Stimulated activated CD4-positive, alpha-beta T cell treated with anti-CD3 and anti-CD28 coated beads, Interleukin-12 subunit alpha, Interleukin-12 subunit beta, amount 100 ng/mL, for 48 hours (primary cell): ENCODE data around the gene GHR.

Experiments used
- DNase-seq, 3 donors: peaks; one replicate each; pipeline ENCODE4 v3.0.0-alpha.2; 2020; ENCODE audit warnings: low read depth in 2 of 3, low spot score in 1 of 3

The GHR gene

DNA sequence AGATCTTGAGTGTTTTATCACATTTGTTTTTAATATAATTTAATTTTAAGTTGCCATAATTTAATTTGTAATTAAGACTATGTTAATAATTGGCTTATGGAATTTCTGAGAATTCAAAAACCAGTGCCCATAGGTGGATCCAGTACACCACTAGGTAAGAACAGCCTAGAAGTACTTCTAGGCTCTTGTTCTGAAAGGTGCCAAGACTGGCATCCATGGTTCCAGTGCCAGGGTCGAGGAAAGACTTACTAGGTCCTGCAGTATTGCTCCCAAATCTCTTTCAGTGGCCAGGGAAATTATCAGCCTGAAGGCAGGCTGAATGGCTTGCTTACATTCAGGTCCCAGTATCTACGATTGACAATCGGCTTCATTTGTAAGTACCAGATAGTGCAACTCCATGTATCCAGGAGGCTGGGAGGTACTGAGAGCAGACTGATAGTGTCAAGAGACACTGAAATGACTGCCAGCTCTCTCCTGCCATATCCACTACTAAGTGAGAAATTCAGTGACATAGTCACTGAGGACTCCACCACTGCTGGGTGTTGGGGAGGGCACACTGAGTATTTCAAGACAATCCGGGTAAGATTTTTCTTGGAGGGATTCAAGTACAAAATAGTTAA lies 174.2 kb downstream of the GHR start:
- DNase-seq, result no peak

DNA sequence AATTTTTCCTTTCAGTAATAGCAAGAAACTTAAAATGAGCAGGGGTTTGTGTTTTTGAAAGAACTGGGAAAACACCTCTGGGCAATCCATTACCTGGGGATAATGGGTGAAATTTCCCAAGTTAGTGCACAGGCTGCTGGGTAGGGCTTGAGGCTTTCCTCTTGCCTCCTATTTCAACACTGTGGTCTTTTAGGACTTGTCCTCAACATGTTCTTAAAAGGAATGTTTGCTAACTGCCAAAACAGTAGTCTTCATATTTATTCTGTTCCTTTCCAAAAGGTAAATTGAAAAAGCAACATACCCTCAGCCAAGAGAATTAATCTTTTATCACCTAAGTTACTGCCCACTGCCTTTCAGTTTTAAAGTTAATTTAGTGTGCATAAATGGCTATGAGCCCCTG lies 175.1 kb downstream of the GHR start:
- DNase-seq, result no peak

DNA sequence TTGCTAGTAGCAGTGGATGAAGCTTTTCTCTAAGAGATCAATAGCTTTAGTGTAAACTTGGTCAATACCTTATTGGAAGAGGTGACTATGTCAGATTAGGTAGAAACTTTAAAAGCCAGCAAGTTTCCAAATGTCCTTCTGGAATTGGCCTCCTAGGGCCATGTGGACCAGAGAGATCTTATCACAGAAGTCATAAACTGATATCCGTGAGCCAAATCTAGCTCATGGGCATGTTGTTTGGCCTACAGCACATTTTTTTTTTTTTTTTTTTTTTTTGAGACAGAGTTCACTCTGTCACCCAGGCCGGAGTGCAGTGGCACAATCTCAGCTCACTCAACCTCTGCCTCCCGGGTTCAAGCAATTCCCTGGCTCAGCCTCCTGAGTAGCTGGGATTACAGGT lies 175.9 kb downstream of the GHR start:
- no peak for DNase-seq

DNA sequence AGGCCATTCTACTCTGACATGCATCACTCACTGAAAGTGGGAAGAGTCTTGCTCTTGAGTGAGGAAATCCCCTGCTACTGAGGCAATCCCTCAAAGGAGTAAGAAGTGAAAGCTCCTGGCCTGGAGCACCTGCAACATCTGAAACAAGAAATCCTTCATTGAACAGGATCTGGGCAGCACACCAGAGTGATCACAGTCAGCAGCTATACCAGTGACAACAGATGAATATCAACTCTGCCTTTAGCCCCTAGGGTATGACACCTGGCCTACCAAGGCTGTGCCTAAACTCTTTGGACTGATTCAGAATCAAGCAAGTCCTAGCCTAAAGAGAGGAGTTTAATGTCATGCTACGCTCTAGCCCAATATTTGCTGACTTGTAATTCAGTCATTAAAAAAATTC lies 177.2 kb downstream of the GHR start:
- DNase-seq, result no peak

DNA sequence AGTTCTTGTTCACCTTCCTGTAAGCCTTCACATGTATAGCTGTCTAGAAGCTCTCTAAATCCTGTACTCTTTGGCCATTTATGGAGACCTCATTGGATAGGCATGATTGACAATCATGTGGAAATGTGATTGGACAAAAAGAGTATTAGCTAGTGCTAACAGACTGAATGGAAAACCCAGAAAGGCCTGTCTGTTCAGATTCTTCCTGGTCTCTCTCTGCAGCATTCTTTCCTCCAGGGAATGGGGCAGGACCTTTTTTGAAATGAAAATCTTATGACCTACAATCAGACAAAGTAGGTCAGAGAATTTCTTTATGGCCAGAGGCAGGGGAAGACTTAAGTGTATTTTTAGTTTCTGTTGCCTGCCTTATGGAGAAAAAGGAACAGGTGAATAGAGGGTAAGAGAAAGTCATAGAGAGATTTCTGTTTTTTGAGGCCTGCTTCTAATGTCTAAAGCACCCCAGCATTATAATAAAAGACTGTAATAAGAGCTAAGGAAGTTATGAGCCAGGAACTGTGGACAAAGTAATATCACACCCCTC lies 181.0 kb downstream of the GHR start:
- no peak for DNase-seq

DNA sequence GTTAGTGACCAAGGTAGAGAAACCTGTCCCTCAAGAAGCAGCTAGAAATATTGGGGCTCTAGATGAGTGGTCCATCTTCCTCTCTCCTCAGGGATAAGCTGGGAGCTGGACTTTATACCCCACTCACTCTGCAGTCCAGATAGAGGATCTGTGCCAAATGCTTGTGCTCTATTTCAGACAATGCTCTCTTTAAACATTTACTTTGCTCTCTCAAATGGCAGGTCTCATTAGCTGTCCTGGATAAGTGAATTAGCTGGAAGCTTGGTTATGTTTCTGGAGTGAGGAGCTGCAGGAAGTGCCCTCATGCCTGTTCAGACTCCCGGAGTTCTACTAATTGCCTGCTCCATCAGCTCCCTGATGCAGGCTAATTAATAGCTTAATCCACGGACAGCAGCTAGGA lies 182.3 kb downstream of the GHR start:
- DNase-seq, result no peak

DNA sequence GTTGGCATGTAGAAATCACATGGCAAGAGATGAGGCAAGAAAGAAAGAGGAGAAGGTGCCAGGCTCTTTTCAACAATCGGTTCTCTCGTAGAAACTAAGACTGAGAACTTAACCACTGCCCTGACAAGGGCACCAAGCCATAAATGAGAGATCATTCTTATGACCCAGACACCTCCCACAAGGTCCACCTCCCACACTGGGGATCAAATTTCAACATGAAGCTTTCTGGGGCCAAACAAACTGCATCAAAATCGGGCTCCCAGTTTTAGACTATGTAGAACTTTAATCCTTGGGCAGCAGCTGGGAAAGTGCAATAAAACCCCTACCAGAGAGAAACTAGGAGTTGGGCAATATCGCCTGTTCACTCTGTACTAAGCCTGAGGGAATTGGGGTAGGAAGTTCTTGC lies 183.2 kb downstream of the GHR start:
- DNase-seq, result no peak

DNA sequence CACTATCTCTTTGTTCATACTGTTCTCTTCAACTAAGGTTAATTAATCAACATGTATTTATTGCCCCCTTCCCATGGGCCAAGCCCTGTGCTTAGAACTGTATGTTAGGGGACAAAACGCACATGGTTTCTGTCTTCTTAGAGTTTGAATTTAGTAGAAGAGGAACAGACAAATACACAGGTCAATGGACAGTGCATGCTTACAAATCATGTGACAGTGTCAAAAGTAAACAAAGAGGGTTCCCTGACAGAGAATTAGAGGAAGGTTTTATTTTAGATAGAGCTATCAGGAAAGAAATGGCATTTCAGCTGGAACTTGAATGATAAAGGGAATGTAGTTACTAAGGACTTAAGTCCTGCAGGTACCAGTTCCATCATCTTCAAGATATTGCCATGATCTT lies 188.2 kb downstream of the GHR start:
- no peak for DNase-seq

DNA sequence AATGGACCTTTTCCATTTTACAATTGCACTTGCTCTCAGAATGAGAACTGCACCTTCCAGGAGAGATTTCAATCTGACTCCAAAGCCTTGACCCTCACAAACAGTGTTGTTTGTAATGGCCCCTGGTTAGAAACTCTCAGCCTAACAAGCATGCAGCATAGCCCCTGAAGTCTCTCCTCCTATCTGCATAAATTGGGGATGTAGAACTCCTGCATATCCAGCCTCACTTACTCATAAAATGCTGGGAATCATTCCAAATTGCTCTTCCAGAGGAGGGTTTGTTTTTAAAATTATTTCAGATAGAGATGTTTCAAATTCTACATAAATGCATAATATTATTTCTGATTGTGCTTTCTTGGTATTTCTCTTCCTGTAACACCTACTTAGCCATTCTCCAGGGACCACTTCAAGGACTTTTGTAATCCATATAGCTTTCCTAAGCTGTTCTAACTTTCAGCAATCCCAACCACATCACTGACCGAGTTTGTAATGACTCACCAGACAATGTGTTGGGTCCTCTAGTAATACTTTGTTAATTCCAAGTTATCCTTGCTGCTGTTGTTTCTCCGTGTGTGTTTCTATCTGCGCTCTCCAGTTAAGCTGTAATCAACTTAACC lies 189.6 kb downstream of the GHR start:
- no peak for DNase-seq

DNA sequence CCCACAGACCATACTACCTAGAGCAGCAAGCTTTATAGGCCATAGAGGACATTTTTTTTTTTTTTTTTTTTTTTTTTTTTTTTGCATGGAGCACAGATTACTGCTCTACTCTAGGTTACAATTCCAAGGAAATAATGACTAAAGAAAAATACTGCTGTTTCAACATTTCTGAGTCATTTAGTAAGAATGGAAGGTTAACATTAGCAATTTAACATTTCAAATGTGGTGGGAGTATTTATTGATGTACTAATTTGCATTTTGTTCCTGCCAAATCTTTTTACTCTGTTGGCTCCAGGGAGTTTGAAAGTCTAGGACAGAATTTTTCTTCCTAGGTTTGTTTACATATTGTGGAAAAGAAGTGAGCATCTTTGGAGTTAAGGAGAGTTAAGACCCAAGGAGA lies 191.3 kb downstream of the GHR start:
- DNase-seq, result no peak

DNA sequence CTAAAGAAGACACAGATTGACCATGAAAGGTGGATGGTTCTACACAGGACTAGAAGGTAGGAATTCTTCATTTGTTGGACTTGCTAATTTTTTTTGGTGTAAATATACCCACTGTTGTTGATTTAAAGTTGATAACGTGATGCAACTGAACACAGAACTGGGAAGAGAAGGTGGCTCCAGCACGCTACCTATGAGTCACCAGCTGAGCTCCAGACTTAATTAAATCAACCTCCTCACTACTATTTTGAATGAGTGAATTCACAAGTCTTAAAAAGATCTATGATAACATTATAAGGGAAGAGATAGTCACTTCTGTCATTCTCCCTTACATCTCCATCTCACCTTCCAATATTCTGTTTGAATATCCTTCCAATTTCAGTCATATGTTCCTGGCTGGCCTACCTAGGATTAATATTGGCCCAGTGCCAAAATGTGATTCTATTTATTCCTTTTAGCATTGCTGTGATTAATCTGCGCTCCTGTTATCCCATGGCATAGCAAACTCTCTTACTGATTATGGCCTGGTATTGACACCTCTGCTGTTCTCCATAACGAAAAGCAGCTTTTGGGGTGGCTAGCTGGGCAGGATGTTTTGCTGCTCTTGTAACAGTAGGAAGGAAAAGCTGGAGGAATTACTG lies 197.5 kb downstream of the GHR start:
- DNase-seq, result no peak

DNA sequence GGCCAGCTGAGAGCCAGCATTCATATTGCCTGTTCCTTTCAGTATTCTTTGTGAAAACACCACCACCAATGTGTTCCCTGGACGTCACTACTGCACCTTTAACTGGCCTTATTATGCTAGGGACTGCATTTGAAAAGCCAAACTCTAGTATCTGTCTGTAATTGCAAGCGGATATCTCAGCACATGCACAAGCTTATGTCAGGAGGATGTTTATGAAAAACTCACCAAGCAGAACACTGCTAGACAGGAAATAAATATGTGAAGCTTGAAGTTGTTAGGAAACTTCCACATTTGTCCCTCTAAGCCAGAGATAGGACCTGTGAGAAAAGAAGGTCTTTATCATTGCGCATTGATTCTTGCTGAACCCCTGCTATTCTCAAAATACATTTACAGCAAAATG lies 198.0 kb downstream of the GHR start:
- DNase-seq, result no peak

DNA sequence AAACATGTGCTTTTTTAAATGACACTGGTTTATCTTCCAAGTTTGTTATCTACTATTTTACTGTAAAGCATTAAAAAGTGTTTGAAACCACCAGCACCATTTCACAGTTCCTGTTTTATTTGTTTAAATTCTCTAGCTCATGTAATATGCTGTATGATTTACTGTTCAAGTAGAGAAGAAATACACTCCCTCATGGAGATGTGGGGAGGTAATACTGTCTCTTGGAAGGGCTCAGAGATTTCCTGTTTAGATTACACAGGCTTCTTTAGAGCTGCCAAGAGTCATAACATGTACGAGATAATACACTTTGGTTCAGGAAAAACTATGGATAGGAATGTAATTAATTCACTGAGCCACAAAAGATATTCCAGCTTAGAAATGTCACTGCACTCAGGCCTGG lies 198.4 kb downstream of the GHR start:
- no peak for DNase-seq

DNA sequence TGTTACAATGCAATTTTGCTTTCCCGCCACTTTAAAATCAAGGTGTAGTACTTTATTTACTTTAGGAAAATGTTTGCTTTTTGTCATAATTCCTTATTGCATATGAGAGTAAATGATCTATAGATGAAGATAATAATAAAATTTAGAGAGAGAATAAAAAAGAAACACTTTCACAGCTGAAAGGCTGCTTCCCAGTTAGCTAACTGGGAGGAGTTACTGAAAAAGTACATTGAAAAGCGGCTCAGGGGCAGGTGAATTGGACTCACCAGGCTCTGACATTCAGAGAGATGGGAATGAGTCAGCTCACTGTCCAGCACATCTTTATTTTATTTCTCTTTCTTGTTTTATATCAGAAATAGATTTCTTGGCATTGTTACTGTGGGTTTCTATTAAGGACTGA lies 201.7 kb downstream of the GHR start:
- DNase-seq, result no peak

DNA sequence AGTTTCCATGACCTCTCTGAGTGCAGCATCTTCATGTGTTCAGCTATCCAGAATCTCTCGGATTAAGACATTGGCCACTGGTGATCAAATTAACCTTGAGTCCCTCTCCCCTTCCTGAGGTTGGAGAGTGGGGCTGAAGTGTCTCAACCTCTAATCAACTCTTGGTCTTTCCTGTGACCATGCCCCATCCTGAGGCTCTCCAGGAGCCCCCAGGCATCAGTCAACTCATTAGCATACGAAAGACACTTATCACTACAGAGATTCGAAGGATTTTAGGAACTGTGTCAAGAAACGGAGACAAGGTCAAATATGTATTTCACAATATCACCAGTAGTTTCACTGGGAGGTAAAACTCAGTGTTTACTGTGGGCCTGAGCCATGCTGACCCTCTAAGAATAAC lies 203.2 kb downstream of the GHR start:
- DNase-seq, result no peak

DNA sequence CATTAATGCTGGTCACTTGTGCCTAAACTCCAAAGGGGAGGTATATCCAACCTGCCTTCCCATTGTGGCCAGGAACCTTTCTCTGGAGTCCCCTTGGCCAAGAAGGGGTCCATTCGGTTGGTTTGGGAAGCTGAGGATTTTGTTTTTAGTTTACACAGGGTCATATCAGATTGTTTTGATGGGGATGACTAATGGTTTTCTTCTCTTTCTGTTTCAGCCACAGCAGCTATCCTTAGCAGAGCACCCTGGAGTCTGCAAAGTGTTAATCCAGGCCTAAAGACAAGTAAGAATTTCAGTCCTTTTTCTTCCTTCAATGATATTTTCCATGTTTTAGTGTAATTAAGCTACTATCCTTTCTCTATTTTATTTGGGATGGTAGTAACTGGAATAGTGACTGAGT lies 205.6 kb downstream of the GHR start:
- no peak for DNase-seq

DNA sequence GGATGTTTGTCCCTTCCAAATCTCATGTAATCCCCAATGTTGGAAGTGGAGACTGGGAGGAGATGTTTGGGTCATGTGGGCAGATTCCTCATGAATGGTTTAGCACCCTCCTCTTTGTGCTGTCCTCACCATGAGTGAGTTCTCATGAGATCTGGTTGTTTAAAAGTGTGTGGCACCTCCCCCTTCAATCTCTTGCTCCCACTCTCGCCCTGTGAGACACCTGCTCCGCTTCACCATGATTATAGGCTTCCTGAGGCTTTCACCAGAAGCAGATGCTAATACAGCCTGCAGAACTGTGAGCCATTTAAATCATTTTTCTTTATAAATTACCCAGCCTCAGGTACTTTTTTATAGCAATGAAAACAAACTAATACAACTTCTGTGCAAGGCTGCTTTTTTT lies 206.0 kb downstream of the GHR start:
- no peak for DNase-seq

DNA sequence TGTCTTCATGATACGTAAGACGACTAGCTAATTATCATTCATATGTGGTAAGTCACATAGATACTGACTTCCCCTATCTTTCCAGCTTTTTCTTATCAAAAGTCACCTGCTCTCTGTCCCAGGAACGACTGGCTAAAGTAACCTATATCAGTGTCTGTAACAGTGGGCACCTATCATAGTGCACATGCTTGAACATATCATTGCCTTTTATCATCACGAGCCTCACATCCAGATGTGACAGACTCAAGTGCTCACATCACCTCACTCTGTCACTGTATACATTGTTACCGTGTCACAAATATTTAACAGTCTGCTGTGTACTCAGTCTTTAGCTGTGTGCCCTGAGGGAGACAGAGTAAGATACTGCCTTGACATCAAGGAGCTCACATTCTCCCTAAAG lies 208.0 kb downstream of the GHR start:
- no peak for DNase-seq

DNA sequence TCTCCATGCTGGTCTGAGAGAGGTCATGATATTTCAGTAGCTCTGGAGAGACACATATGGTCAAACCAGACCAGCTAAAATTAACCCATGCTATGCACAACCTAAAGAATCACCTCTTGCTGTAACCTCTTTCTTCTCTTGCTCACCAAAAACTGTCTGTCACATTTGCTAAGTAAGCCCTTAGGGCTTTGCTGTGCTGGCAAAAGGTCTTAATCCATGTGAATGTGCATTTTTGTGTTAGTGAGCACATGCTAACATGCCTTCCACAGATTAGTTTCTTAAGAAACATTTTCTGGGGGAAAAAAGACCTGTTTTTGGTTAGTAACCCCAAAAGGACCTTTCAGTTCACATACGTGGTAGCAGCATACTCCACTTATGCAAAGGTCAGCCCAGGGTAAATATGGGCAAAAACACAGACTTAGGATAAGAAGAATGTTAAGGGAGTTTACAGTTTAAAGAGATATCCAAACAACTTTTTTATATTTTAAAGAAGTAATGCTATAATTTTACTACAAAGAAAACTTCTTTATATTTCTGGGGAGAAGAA lies 209.2 kb downstream of the GHR start:
- DNase-seq, result no peak

DNA sequence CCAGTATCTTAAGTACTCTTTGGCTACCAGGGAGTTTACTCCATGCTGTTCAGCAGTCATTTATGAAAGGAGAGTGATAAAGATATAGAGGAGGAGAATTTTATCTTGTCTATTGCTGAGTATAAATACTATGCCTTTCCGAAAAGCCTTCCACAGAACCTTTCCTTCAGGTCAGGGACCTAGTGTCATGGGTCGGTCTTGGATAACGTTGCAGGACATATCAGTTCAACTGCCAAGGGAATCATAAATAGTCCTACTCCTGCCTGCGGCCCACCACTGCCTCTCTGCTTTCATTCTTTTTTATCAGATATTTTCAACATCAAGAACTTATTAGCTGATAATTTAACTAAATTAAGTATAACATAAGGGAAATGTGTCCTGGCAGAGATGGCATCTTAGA lies 211.3 kb downstream of the GHR start:
- no peak for DNase-seq

DNA sequence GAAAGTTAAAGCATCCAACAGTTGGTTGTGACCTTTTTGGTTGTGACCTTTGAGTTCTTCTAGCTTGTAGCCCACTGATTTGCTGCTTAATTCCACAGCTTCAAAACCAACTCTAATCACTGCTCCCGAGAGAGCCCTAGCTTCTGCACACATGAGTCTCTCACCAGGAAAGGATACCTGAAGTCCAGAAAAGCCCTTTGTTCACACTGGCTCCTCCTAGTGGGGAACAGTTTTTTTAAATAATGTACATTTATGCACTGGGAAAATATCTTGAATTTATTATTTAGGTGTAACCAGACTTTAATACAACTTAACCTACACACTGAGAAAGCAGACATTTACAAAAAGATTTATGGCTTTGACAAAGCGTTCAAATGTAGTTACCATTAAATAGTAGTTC lies 213.2 kb downstream of the GHR start:
- no peak for DNase-seq

DNA sequence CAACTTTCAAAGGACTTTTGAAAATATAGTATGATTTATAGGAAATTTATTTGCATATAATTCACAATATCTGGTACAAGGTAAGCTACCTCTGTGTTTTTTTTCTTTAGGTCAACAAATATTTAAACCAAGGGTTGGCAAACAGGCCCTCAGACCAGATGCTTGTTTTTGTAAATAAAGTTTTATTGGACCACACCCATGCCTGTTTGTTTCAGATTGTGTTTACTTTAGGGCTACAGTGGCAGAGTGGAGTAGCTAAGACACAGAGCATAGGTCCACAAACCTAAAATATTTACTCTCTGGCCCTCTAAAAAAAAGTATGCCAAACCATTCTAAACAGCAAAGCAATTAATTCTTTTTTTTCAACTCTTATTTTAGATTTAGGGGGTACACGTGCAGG lies 213.7 kb downstream of the GHR start:
- no peak for DNase-seq

DNA sequence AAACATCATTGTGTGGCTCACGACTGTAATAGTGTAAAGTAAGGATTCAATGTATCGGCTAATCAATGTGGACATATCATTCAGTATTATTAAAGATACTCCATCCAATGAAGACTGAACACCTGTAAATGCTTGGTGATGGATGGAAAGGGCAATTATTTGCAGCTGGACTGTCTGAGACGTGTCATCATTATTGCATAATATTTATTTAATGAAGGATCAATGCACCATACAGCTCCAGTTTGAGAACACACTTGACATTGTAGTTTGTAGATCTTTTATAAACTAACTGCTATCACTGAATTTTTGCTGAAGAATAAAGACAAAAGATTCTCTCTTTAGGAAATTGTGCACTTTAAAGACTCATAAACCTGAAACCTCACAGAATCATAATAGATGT lies 215.7 kb downstream of the GHR start:
- DNase-seq, result no peak
